Measurements from ENCODE around the gene PRKN. TPM values are rescaled to one million over a fixed set of nuclear protein-coding genes. Genes with fewer than 3 reads are reported as not detected.

PRKN gene
- total and polyA plus RNA-seq, 9 donors: 3.0 to 15.0 (median 9.2) TPM

DNA sequence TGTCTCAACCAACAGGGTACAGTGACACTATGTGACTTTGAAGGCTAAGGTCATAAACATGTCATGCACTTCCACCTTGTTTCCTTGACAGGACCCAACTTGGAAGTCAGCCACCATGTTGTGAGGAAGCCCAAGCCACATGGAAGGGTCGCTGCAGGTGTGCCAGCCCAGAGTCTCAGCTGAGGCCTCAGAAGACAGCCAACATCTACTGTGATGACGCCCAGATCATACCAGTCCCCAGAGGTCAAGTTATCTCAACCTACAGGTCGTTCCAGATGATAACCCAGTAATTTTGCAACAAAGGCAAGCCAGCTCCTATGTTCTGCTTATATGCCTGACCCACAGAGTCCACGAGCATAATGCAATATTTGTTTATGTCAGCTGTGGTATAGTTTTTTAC, 1077.7 kb downstream of the PRKN start:
- intact Hi-C loops (cut with DNase I): no loop called here
- no peak for DNase-seq
- Histone ChIP-seq H3K27ac (no peak overlapping the region), H3K4me3 (no peak overlapping the region), H3K27me3 (no peaks in the 10 kb centered on the region), H3K4me1 (ENCODE audit: insufficient read depth) (no peaks in the 10 kb centered on the region), H3K9me3 (no peaks in the 10 kb centered on the region), H3K36me3 (no peaks in the 10 kb centered on the region)
- WGBS, 3 donors: 69 to 79% (median 70%) methylated on average over 4 of the region's 4 CpGs
- TF ChIP-seq, protein P1, sequence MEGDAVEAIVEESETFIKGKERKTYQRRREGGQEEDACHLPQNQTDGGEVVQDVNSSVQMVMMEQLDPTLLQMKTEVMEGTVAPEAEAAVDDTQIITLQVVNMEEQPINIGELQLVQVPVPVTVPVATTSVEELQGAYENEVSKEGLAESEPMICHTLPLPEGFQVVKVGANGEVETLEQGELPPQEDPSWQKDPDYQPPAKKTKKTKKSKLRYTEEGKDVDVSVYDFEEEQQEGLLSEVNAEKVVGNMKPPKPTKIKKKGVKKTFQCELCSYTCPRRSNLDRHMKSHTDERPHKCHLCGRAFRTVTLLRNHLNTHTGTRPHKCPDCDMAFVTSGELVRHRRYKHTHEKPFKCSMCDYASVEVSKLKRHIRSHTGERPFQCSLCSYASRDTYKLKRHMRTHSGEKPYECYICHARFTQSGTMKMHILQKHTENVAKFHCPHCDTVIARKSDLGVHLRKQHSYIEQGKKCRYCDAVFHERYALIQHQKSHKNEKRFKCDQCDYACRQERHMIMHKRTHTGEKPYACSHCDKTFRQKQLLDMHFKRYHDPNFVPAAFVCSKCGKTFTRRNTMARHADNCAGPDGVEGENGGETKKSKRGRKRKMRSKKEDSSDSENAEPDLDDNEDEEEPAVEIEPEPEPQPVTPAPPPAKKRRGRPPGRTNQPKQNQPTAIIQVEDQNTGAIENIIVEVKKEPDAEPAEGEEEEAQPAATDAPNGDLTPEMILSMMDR (IDR thresholded peaks at IDR 0.05): no peak
- no peak for TF ChIP-seq POLR2A (IDR thresholded peaks at IDR 0.05)
- no peak for TF ChIP-seq EP300 (IDR thresholded peaks at IDR 0.05)

DNA sequence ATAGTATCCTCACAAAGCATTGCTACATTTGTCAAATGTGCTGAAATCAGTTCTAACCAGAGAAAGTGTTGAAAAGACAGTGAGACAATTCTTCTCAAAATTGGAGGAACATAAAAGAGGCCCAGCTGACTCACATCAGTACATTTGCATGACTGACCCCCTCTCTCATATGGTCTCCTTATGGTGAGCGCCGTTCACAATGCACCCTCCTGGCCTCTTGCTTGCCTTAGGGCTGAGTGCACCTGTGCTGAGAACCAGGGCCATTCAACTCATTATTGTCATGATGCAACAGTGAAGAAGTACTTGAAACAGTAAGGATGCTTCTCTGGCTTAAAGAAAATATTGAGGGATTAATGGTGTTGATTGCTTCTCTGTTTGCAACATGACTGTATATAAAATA, 1078.5 kb downstream of the PRKN start:
- 90 to 96% (median 95%) methylated on average over 2 of the region's 2 CpGs for WGBS, 3 donors
- Histone ChIP-seq H3K36me3 (no peaks in the 10 kb centered on the region), H3K9me3 (no peaks in the 10 kb centered on the region), H3K4me1 (ENCODE audit: insufficient read depth) (no peaks in the 10 kb centered on the region), H3K27me3 (no peaks in the 10 kb centered on the region), H3K4me3 (no peak overlapping the region), H3K27ac (no peak overlapping the region)
- TF ChIP-seq EP300 (IDR thresholded peaks at IDR 0.05): no peak
- TF ChIP-seq, protein P1 (IDR thresholded peaks at IDR 0.05): no peak
- DNase-seq: no peak
- intact Hi-C loops (cut with DNase I): no loop called here

DNA sequence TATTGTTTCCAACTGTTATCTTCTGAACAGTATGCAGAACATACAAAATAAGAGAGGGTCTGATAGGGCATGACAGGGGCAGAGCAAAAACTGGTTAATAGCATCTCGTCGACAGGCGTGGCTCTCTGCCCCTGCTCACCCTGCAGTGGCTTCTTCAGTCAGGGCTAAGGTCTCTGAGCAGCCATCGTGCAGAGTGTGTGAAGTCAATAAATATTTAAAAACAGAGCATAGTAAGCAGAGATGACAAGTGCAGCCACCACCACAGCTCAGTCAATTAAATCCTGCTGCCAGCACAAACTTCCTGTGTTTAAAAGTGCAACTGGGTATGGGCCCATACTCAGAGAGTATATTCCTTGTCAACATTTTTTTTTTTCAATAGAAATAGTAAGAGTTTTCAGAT, 1080.3 kb downstream of the PRKN start:
- H3K27ac ChIP-seq: no peak overlapping the region
- no peaks in the 10 kb centered on the region for H3K36me3 ChIP-seq
- no peak overlapping the region for H3K4me3 ChIP-seq
- no peak for DNase-seq
- H3K27me3 ChIP-seq: no peaks in the 10 kb centered on the region
- intact Hi-C loops (cut with DNase I): no loop called here
- 73 to 78% (median 74%) methylated on average over 4 of the region's 4 CpGs for WGBS, 3 donors
- H3K4me1 ChIP-seq (ENCODE audit: insufficient read depth): no peaks in the 10 kb centered on the region
- no peak for TF ChIP-seq POLR2A (IDR thresholded peaks at IDR 0.05)
- TF ChIP-seq EP300 (IDR thresholded peaks at IDR 0.05): no peak
- TF ChIP-seq, protein P1 (IDR thresholded peaks at IDR 0.05): no peak
- no peaks in the 10 kb centered on the region for H3K9me3 ChIP-seq

DNA sequence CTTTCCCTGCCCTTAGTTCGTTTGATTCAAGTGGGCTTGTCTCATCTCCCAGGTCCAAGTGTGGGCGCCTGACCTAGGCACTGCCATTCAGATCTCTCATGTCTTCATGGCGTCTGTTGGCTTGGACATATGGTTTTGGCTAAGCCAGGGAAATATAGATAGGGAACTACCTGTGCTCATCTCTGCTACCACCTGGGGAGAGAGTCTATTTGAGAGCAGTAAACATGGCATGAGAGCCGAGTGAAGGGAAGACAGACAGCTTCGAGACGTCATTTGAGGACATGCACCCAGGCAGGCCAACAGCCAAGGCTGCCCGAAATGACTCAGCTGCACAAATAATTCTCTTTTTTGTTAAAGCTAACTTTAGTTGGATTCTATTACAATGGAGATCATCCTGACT, 1083.0 kb downstream of the PRKN start:
- H3K9me3 ChIP-seq: no peaks in the 10 kb centered on the region
- intact Hi-C loops (cut with DNase I): no loop called here
- 76 to 94% (median 81%) methylated on average over 7 of the region's 7 CpGs for WGBS, 3 donors
- no peaks in the 10 kb centered on the region for H3K4me1 ChIP-seq (ENCODE audit: insufficient read depth)
- H3K4me3 ChIP-seq: no peak overlapping the region
- TF ChIP-seq EP300 (IDR thresholded peaks at IDR 0.05): no peak
- no peak for TF ChIP-seq POLR2A (IDR thresholded peaks at IDR 0.05)
- TF ChIP-seq, protein P1 (IDR thresholded peaks at IDR 0.05): no peak
- no peak overlapping the region for H3K27ac ChIP-seq
- H3K36me3 ChIP-seq: no peaks in the 10 kb centered on the region
- no peaks in the 10 kb centered on the region for H3K27me3 ChIP-seq
- no peak for DNase-seq

DNA sequence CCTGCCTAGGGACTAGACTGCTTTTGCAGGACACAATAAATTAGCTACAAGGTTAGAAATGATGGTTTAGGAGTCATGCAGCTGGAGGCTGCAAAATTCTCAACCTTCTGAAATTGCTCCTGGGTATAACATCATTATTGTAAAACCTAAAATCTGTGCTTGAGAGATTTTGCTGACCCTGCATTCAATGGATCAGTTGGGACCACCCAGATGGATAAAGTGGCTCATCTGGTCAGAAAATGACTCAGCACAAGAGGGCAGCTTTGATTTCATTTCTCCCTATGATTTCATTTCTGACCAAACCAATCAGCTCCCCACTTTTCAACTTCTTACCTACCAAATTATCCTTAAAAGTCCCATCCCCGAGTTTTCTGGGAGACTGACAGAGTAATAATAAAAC, 1086.4 kb downstream of the PRKN start:
- Histone ChIP-seq H3K36me3 (no peaks in the 10 kb centered on the region), H3K4me3 (no peak overlapping the region), H3K4me1 (ENCODE audit: insufficient read depth) (no peaks in the 10 kb centered on the region), H3K27ac (no peak overlapping the region), H3K27me3 (no peaks in the 10 kb centered on the region), H3K9me3 (no peaks in the 10 kb centered on the region)
- intact Hi-C loops (cut with DNase I): no loop called here
- no peak for DNase-seq
- TF ChIP-seq EP300 (IDR thresholded peaks at IDR 0.05): no peak
- no peak for TF ChIP-seq POLR2A (IDR thresholded peaks at IDR 0.05)
- TF ChIP-seq, protein P1 (IDR thresholded peaks at IDR 0.05): no peak
- WGBS, 3 donors: 83 to 94% (median 86%) methylated on average over 1 of the region's 1 CpG
